ENCODE measurements around the gene MICA. TPM values are rescaled to one million over a fixed set of nuclear protein-coding genes. Genes with fewer than 3 reads are reported as not detected.
"Not testable (repeated sequence)": the region's sequence is repeated elsewhere in the genome, so short reads cannot be mapped to it uniquely, and the experiment has no call there.

The MICA gene
- total RNA-seq, 4 donors from 2014 or later = 12.3 to 23.2 (median 15.3) TPM

DNA sequence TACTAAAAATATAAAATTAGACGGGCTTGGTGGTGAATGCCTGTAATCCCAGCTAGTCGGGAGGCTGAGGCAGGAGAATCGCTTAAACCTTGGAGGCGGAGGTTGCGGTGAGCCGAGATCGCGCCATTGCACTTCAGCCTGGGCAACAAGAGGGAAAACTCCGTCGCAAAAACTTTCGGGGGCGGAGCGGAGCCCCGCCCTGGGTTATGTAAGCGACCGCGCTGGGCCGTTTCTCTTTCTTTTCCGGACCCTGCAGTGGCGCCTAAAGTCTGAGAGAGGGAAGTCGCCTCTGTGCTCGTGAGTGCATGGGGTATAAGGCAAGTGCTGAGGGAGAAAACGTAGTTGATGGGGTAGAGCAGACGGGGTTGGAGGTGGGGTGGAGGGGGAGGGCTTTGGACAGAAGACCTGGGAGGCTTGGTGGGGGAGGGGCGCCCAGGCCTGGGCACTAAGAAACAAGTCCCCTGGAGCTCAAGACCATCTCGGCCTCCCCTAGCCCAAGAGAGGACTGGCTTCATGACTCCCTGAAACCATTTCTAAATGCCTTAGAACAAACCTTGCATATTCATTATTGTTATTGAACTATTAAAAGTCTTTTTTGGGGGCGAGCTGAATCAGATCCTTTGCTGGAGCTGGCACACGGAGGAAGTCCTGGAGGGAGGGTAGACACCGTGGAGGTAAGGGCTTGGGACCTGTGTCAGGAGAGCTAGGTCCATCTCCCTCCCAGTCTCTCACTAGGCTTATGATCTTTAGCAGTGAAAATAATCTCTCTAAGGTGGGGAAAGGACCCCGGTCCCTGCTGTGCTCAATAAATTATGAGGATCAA lies 2.7 kb upstream of the MICA start:
- H3K36me3 ChIP-seq = no peaks in the 10 kb centered on the region
- intact Hi-C loops (cut with DNase I) = no loop called here
- peak in 1 of 2 donors; percentile 59 for TF ChIP-seq POLR2A (IDR thresholded peaks at IDR 0.05)
- TF ChIP-seq, protein P1, sequence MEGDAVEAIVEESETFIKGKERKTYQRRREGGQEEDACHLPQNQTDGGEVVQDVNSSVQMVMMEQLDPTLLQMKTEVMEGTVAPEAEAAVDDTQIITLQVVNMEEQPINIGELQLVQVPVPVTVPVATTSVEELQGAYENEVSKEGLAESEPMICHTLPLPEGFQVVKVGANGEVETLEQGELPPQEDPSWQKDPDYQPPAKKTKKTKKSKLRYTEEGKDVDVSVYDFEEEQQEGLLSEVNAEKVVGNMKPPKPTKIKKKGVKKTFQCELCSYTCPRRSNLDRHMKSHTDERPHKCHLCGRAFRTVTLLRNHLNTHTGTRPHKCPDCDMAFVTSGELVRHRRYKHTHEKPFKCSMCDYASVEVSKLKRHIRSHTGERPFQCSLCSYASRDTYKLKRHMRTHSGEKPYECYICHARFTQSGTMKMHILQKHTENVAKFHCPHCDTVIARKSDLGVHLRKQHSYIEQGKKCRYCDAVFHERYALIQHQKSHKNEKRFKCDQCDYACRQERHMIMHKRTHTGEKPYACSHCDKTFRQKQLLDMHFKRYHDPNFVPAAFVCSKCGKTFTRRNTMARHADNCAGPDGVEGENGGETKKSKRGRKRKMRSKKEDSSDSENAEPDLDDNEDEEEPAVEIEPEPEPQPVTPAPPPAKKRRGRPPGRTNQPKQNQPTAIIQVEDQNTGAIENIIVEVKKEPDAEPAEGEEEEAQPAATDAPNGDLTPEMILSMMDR (IDR thresholded peaks at IDR 0.05) = no peak
- peak; percentile 74 to 79 for DNase-seq
- no peaks in the 10 kb centered on the region for H3K27me3 ChIP-seq
- peak overlapping the region; percentile 94 to 98 (median 95) for H3K27ac ChIP-seq
- peaks cover 25 to 26% of the 10 kb centered on the region in 2 donors for H3K4me1 ChIP-seq
- no peaks in the 10 kb centered on the region for H3K9me3 ChIP-seq
- WGBS, 2 donors = 5 to 7% methylated on average over 20 to 26 of the region's 30 CpGs
- H3K4me3 ChIP-seq (replicated peaks in 1 of 3) = peak overlapping the region; percentile 50 to 86 (median 72)

DNA sequence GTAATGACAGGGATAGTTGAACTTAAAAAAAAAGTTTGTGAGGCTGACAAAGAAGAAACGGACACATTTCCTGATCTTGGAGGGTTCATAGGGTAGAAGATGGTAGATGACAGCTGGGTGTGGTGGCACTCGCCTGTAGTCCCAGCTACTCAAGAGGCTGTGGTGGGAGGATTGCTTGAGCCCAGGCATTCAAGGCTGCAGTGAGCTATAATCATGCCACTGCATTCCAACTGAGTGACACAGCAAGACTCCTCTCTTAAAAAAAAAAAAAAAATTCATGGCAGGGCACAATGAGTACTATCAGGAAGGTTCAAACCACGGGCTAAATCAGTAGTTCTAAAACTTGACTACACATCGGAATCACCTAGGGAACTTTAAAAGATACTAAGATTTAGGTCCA lies 2.0 kb upstream of the MICA start:
- intact Hi-C loops (cut with DNase I) = no loop called here
- TF ChIP-seq, protein P1 (IDR thresholded peaks at IDR 0.05) = no peak
- no peak for TF ChIP-seq POLR2A (IDR thresholded peaks at IDR 0.05)
- H3K27me3 ChIP-seq = no peaks in the 10 kb centered on the region
- 56 to 58% methylated on average over 4 of the region's 4 CpGs for WGBS, 2 donors
- peak overlapping the region in 1 of 3 donors; percentile 86 for H3K4me3 ChIP-seq (replicated peaks in 1 of 3)
- H3K36me3 ChIP-seq = no peaks in the 10 kb centered on the region
- H3K9me3 ChIP-seq = no peaks in the 10 kb centered on the region
- H3K27ac ChIP-seq = peak overlapping the region; percentile 94 to 98 (median 95)
- peaks cover 25 to 26% of the 10 kb centered on the region in 2 donors for H3K4me1 ChIP-seq
- DNase-seq = peak; percentile 54 to 59

DNA sequence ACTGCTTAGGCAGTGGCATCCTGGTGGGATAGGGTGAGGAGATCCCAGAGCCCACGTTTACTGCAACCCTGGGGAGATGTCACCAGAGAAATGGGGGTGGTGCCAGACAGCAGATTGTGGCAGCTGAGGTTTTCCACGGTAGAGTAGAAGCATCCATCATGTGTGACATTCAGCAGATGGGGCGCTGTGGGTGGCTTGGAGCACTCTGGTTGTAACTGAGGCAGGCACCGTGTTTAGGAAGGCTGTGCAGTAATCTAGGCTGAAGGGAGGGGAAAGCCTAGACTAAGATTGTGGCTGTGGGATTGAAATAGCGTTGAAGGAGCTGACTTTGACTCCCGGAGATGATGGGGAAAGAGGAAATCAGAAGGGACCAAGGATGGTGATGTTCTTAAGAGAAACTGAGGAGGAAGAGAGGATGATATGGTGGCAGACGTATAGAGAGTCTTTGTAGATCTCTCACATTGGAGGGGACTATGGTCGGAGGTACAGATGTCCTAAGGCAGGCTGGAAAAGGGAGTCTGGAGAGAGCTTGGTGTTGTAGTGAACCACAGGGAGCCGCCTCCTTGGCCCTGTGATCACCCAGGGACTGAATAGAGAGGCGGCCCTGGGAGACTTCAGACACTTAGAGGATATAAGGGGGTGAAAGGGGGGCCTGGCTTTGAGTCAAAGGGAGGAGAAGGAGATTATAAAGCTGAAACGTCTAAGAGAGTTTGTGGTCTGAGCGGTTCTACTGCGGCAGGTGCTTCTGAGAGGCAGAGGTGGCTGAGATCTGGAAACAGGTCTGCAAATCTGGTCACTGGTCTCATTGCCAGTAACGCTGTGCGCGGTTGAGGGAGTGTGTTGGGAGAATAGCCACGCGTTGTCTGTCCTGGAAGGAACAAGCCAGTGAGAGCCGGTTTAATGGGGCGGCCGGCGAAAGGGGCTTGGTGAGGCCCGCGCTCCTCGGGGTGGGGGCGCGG lies 792 bp upstream of the MICA start:
- 21% methylated on average over 21 to 23 of the region's 27 CpGs for WGBS, 2 donors
- TF ChIP-seq, protein P1 (IDR thresholded peaks at IDR 0.05) = no peak
- no peak for TF ChIP-seq POLR2A (IDR thresholded peaks at IDR 0.05)
- no peaks in the 10 kb centered on the region for H3K36me3 ChIP-seq

DNA sequence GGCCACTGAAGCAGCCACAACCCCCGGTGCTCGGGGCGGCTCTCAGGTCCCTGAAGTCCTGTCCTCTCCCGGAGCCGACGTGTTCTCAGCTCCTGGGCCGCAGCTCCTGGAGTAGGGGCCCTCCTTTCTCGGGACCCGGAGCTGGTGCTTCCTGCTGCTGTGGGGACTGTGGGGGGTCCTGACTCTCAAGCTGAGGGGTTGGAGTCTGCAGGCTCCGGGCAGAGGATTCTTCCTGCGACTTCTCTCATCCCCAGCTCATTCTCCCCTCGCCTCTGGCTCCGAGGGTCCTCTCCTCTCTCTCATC lies 618 bp downstream of the MICA start:
- intact Hi-C loops (cut with DNase I) = not testable (repeated sequence)
- WGBS, 2 donors = 8 to 17% methylated on average over 11 to 13 of the region's 13 CpGs
- H3K27ac ChIP-seq = peak overlapping the region in 2 of 3 donors; percentile 91 to 95

More for the DNA sequence above, 792 bp upstream of the MICA start:
- peak overlapping the region; percentile 28 to 95 (median 91) for H3K27ac ChIP-seq
- H3K9me3 ChIP-seq = no peaks in the 10 kb centered on the region
- peak overlapping the region in 2 of 3 donors; percentile 52 to 58 for H3K4me3 ChIP-seq (replicated peaks in 1 of 3)
- peaks cover 22 to 25% of the 10 kb centered on the region in 2 donors for H3K4me1 ChIP-seq
- peak; percentile 51 to 54 for DNase-seq
- intact Hi-C loops (cut with DNase I) = no loop called here
- no peaks in the 10 kb centered on the region for H3K27me3 ChIP-seq

DNA sequence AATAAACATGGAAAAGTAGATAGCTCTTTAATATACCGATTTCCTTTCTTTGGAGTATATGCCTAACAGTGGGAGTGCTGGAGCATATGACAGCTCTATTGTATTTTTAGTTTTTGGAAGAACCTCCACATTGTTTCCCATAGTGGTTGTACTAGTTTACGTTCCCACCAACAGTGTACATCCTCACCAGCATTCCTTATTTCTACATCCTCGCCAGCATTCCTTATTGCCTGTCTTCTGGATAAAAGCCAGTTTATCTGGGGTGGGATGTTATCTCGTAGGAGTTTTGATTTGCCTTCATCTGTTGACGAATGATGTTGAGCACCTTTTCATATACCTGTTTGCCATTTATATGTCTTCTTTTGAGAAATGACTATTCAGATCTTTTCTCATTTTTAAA lies 2.6 kb downstream of the MICA start:
- no peaks in the 10 kb centered on the region for H3K27me3 ChIP-seq
- intact Hi-C loops (cut with DNase I) = no loop called here
- no peak overlapping the region for H3K4me3 ChIP-seq (replicated peaks in 1 of 3)
- WGBS, 2 donors = 86 to 91% methylated on average over 5 of the region's 5 CpGs
- H3K27ac ChIP-seq = no peak overlapping the region
- TF ChIP-seq POLR2A (IDR thresholded peaks at IDR 0.05) = no peak
- no peaks in the 10 kb centered on the region for H3K36me3 ChIP-seq
- H3K4me1 ChIP-seq = peaks cover 22 to 25% of the 10 kb centered on the region in 2 donors
- no peak for DNase-seq
- H3K9me3 ChIP-seq = no peaks in the 10 kb centered on the region

More for the DNA sequence above, 618 bp downstream of the MICA start:
- H3K4me3 ChIP-seq (replicated peaks in 1 of 3) = peak overlapping the region; percentile 10 to 52 (median 44)
- H3K9me3 ChIP-seq, H3K27me3 ChIP-seq, H3K36me3 ChIP-seq, DNase-seq: not testable (repeated sequence)
- peaks cover 22 to 25% of the 10 kb centered on the region in 2 donors for H3K4me1 ChIP-seq
